GM10266 (cell line): ENCODE results near the gene PNKP.

Experiments
- DNase-seq: peaks from one replicate; pipeline ENCODE4 v3.0.0; 2012; ENCODE audit errors: extremely low spot score
- TF ChIP-seq, protein P1 (sequence below): IDR thresholded peaks from 2 replicates; pipeline ENCODE4 v1.5.1; 2012; ENCODE audit warnings: mild to moderate bottlenecking, low read depth; ENCODE audit not compliant: control insufficient read depth, insufficient read depth; ENCODE audit errors: missing control alignments

PNKP gene

DNA sequence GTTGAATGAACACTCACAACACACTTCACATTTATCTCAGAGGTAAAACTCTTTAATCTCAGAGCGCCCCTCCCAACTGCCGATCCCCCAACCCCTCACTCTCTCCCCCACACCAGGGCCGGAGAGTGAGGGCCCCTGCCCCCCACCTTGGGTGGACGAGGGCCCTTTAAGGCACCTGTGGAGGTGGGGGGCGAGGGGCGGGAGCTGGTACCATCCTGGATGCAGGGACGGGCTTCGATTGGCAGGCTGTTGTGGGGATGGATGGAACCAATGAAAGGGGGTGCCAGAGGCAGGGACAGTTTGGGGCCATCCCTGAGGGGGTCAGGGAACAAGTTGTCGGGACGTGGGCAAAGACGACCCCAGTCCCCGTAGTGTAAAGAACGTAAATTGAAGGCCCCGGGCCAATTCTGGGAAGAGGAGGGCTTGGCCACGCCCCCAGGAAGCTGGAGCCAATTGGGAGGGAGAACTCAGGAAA is 1.7 kb upstream of the PNKP start:
- DNase-seq, result no peak
- TF ChIP-seq, protein P1, sequence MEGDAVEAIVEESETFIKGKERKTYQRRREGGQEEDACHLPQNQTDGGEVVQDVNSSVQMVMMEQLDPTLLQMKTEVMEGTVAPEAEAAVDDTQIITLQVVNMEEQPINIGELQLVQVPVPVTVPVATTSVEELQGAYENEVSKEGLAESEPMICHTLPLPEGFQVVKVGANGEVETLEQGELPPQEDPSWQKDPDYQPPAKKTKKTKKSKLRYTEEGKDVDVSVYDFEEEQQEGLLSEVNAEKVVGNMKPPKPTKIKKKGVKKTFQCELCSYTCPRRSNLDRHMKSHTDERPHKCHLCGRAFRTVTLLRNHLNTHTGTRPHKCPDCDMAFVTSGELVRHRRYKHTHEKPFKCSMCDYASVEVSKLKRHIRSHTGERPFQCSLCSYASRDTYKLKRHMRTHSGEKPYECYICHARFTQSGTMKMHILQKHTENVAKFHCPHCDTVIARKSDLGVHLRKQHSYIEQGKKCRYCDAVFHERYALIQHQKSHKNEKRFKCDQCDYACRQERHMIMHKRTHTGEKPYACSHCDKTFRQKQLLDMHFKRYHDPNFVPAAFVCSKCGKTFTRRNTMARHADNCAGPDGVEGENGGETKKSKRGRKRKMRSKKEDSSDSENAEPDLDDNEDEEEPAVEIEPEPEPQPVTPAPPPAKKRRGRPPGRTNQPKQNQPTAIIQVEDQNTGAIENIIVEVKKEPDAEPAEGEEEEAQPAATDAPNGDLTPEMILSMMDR, result no peak

DNA sequence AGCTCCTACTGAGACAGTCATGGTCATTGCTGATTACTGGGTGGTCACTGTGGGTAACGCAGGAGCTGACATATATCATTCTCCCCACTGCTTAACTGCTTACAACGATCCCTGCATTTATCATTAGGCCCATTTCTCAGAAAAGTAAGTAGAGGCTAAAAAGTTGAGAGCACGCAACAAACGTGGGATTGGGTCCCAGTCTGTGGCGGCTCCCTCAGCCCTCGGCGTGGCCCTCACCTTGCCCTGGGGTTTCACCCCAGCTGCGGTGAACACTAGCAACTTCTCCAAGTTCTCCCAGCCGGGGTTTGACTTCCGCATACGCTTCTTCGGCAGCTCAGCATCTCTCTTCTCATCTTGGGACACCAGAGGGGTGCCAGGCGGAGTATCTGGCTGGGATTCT is 2.5 kb downstream of the PNKP start:
- TF ChIP-seq, protein P1, result no peak
- no peak for DNase-seq

DNA sequence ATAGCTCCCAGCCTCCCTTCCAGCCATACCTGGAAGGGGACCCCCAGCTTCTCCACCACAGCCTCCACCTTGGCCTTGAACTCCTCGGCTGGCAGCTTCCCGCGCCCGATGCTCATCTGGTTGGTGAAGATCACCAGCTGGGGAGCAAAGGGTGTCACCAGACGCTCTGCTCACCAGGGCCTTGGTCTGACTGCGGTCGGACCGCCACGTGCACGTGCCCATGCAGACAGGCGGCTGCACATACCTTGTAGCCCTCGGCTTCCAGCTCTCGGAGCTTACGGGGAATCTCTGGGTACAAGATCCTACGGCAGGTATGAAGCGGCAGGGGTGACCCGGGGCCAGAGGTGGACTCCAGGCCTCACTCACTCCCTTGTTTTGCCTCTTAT is 3.4 kb downstream of the PNKP start:
- TF ChIP-seq, protein P1, result no peak
- DNase-seq, result no peak

- TF ChIP-seq, protein P1, result no peak
Observed at GRCh38 chr19:49863254-49863934, 4.0 kb downstream of the PNKP start.

GRCh38 chr19:49862391-49863253 is 4.8 kb downstream of the PNKP start:
- DNase-seq, result no peak

More at GRCh38 chr19:49863254-49863934, 4.0 kb downstream of the PNKP start:
- no peak for DNase-seq

GRCh38 chr19:49861541-49862378 is 5.6 kb downstream of the PNKP start:
- no peak for DNase-seq
- TF ChIP-seq, protein P1, result no peak

More at GRCh38 chr19:49862391-49863253, 4.8 kb downstream of the PNKP start:
- TF ChIP-seq, protein P1, result peak; percentile 14
